Panc1 (cell line): Measurements from ENCODE around the gene DPH1. TPM values are rescaled to one million over a fixed set of nuclear protein-coding genes. Genes with fewer than 3 reads are reported as not detected.
A peak's percentile ranks its signal among the peaks of the same experiment; 100 is the strongest.

Experiments
- ATAC-seq: fragments of 200-7000 bp; cut with Tn5 transposase; 2 replicates; pipeline ENCODE4 v1.9.1; 2020; ENCODE audit warnings: mild to moderate bottlenecking, moderate library complexity
- Bru-seq: library from RNA; stranded (reverse); fragments of 400-500 nt; gene quantifications from one replicate; lab custom pipeline; 2021; lab: Mats Ljungman, UMichigan
- BruChase-seq, 2 experiments: library from RNA; stranded (reverse); fragments of 400-500 nt; gene quantifications; one replicate each; lab custom pipeline; 2021; lab: Mats Ljungman, UMichigan
- BruUV-seq: library from RNA; stranded (reverse); fragments of 400-500 nt; replicated peaks from 2 replicates; lab custom pipeline; 2021; lab: Mats Ljungman, UMichigan
- CTCF ChIA-PET: fragments of 300-600 bp; sonication (Branson Sonifier 250); formaldehyde crosslinking; loops from one replicate; lab custom pipeline; 2022; ENCODE audit warnings: antibody characterized with exemption; lab: Charles Lee
- POLR2A ChIA-PET: fragments of 300-600 bp; sonication (Branson Sonifier 250); formaldehyde crosslinking; loops from one replicate; lab custom pipeline; 2022; ENCODE audit warnings: antibody characterized with exemption; lab: Charles Lee
- DNase-seq: peaks from one replicate; pipeline ENCODE4 v3.0.0-alpha.2; 2010; ENCODE audit warnings: low read depth, low spot score
- H3K27ac ChIP-seq: 2 replicates; pipeline ENCODE4 v1.5.1; 2011; ENCODE audit warnings: mild to moderate bottlenecking, low read length, inconsistent platforms
- H3K27me3 ChIP-seq: fragments of 200-500 bp; sonication (Bioruptor generic); 2 replicates; pipeline ENCODE4 v1.6.0; 2014; ENCODE audit warnings: low read length, inconsistent platforms; ENCODE audit not compliant: control insufficient read depth, insufficient read depth
- H3K36me3 ChIP-seq: fragments of 200-500 bp; sonication (Bioruptor generic); 2 replicates; pipeline ENCODE4 v1.5.1; 2014; ENCODE audit warnings: inconsistent platforms, mild to moderate bottlenecking, low read length, moderate library complexity; ENCODE audit not compliant: control insufficient read depth, insufficient read depth
- H3K4me1 ChIP-seq: 2 replicates; pipeline ENCODE4 v1.5.1; 2011; ENCODE audit warnings: inconsistent platforms, mild to moderate bottlenecking, low read length, moderate library complexity; ENCODE audit not compliant: control insufficient read depth, insufficient read depth
- H3K4me3 ChIP-seq, 2 experiments: 2 replicates each; pipeline ENCODE4 v1.5.1; 2011 to 2012; ENCODE audit warnings: low read depth in 2 of 2, low read length in 2 of 2, mild to moderate bottlenecking in 2 of 2, inconsistent platforms in 1 of 2, moderate library complexity in 1 of 2
- H3K9me3 ChIP-seq: fragments of 200-500 bp; sonication (Bioruptor generic); 2 replicates; pipeline ENCODE4 v1.5.1; 2014; ENCODE audit warnings: low read depth, mild to moderate bottlenecking, inconsistent platforms, low read length, moderate library complexity; ENCODE audit not compliant: control insufficient read depth, insufficient read depth
- POLR2AphosphoS5 ChIP-seq: IDR thresholded peaks from 2 replicates; pipeline ENCODE4 v1.6.1; 2012; ENCODE audit warnings: mild to moderate bottlenecking, low read depth, low read length, moderate library complexity
- SIN3A ChIP-seq: IDR thresholded peaks from 2 replicates; pipeline ENCODE4 v1.6.1; 2012; ENCODE audit warnings: low read depth, mild to moderate bottlenecking, low read length, moderate library complexity, borderline replicate concordance; ENCODE audit not compliant: insufficient read depth
- TCF7L2 ChIP-seq: IDR thresholded peaks from 2 replicates; pipeline ENCODE4 v1.6.1; 2011; ENCODE audit warnings: mild to moderate bottlenecking, low read depth, low read length, inconsistent platforms
- in situ Hi-C: cut with HindIII; loops from 2 replicates; pipeline ENCODE4 v1.10.0; 2016; ENCODE audit warnings: low sequenced_read_pairs, low pct_unique_long_range_greater_than_20kb
- intact Hi-C: fragments of 100-400 bp; cut with micrococcal nuclease; formaldehyde crosslinking; loops from one replicate; pipeline ENCODE4 v1.10.0; 2022; ENCODE audit not compliant: unreplicated experiment
- long read RNA-seq: library from polyadenylated mRNA; unstranded; transcript quantifications from one replicate; pipeline ENCODE4 v2.0.0, GENCODE V29; 2021; ENCODE audit not compliant: unreplicated experiment
- polyA plus RNA-seq: library from polyadenylated mRNA; unstranded; fragments of >200 nt; gene quantifications from one replicate; pipeline ENCODE4 v1.2.1, GENCODE V29; 2012; ENCODE audit warnings: missing spikeins; ENCODE audit not compliant: insufficient read length
- total RNA-seq: library from RNA; stranded (reverse); gene quantifications from one replicate; pipeline ENCODE4 v1.2.1, GENCODE V29; 2021; ENCODE audit not compliant: unreplicated experiment
- TF ChIP-seq, protein P1 (sequence below), 2 experiments: IDR thresholded peaks; 2 replicates each; pipeline ENCODE4 v1.6.1; 2011 to 2012; ENCODE audit warnings: low read depth in 2 of 2, control low read depth in 1 of 2, low read length in 1 of 2, mild to moderate bottlenecking in 1 of 2, moderate library complexity in 1 of 2; ENCODE audit not compliant: insufficient read depth in 1 of 2
- TF ChIP-seq, protein P2 (sequence below): fragments of 450-650 bp; IDR thresholded peaks from 2 replicates; pipeline ENCODE4 v1.5.1; 2017; ENCODE audit warnings: mild to moderate bottlenecking

The DPH1 gene
- 24.3 TPM for total RNA-seq
- 43.5 TPM for polyA plus RNA-seq
- Bru-seq, nascent RNA, result percentile 51 among the genes with signal in this experiment
- BruChase-seq, experiment 1, labeled RNA remaining after a 2-hour chase, result percentile 56 among the genes with signal in this experiment
- percentile 60 among the genes with signal in this experiment for BruChase-seq, experiment 2, labeled RNA remaining after a 6-hour chase
- long read RNA-seq, transcript DPH1-201 (13 exons, 2,221 nt), result major isoform, 8 of 22 reads
- long read RNA-seq, partial matches to known transcripts, result 8 of 22 reads
- long read RNA-seq, other reads (novel, unspliced or antisense), result 2 of 22 reads

DNA sequence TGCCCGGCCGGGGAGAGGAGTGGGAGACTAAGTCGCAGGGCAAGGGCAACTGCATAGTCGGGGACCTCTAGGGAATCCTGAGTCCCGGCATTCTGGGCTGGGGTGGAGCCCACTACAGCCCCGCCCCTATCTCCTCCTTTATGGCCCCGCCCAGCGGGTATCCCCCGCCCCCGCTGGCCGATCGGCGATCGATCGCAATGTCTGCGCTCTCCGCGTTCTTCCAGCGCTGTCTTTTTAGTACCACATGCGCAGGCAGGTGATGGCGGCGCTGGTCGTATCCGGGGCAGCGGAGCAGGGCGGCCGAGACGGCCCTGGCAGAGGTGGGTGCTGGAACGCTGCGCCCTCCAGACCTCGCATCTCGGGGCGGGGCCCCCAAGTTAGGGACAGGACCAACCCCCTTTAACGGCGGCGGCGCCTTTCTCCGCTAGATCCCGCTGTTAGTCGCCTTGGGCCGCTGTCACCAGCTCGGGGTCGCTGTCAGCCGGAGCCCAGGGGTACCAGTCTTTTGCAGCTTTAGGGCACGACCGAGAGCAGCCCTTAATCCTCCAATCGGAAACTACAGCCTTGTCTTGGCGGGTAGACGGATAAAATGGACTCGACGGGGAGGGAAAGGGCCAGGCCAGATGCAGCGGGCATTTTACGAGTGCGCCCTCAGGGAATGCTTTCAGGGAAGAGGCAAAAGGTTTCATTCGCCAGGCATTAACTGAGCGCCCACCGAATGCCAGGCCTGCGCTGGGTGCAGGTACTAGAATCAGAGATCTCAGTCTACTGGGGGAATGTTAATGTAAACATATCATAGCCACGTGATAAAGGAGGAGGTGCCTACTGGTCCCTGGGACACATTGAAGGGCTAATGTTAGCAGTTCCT, at the start of gene DPH1:
DPH1 (plus strand) TSS at position 243 of the 868 bp plus-strand sequence; CDS start at position 260, 17 bp downstream.
- DNase-seq, result no peak
- in situ Hi-C loops (no loop called here), intact Hi-C loops (loop anchor here (2.0 kb wide), 1 partner anchor 121 kb away; no protein-coding TSS in a partner anchor)
- H3K27me3 ChIP-seq, result no peaks in the 10 kb centered on the region
- H3K4me3 ChIP-seq, result peak within 1 kb of the TSS; percentile 89 to 97
- H3K9me3 ChIP-seq, result no peaks in the 10 kb centered on the region
- peak; percentile 87 for ATAC-seq
- peak within 1 kb of the TSS; percentile 75 for H3K27ac ChIP-seq
- ChIA-PET CTCF (interaction anchor here (0.7 kb wide), 1 partner anchor 202 kb away, joined by 12 read pairs; no protein-coding TSS in a partner anchor), POLR2A (no interaction called here)
- H3K4me1 ChIP-seq, result peaks cover 3% of the 10 kb centered on the region; the same call in 1 of the 2 replicates
- no peaks in the 10 kb centered on the region; the same call in 1 of the 2 replicates for H3K36me3 ChIP-seq
- BruUV-seq, result no TSS peak
- TF ChIP-seq SIN3A (peak; percentile 97), TCF7L2 (no peak), POLR2AphosphoS5 (peak; percentile 39; the same call in 1 of the 2 replicates)
- TF ChIP-seq, protein P1, sequence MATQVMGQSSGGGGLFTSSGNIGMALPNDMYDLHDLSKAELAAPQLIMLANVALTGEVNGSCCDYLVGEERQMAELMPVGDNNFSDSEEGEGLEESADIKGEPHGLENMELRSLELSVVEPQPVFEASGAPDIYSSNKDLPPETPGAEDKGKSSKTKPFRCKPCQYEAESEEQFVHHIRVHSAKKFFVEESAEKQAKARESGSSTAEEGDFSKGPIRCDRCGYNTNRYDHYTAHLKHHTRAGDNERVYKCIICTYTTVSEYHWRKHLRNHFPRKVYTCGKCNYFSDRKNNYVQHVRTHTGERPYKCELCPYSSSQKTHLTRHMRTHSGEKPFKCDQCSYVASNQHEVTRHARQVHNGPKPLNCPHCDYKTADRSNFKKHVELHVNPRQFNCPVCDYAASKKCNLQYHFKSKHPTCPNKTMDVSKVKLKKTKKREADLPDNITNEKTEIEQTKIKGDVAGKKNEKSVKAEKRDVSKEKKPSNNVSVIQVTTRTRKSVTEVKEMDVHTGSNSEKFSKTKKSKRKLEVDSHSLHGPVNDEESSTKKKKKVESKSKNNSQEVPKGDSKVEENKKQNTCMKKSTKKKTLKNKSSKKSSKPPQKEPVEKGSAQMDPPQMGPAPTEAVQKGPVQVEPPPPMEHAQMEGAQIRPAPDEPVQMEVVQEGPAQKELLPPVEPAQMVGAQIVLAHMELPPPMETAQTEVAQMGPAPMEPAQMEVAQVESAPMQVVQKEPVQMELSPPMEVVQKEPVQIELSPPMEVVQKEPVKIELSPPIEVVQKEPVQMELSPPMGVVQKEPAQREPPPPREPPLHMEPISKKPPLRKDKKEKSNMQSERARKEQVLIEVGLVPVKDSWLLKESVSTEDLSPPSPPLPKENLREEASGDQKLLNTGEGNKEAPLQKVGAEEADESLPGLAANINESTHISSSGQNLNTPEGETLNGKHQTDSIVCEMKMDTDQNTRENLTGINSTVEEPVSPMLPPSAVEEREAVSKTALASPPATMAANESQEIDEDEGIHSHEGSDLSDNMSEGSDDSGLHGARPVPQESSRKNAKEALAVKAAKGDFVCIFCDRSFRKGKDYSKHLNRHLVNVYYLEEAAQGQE (IDR thresholded peaks at IDR 0.05; ENCODE audit: insufficient read depth in 1 of 2, low read depth in 2 of 2, low read length in 1 of 2), result peak in 1 of 2 experiments; percentile 58; a peak in 1 of 4 replicates
- TF ChIP-seq, protein P2, sequence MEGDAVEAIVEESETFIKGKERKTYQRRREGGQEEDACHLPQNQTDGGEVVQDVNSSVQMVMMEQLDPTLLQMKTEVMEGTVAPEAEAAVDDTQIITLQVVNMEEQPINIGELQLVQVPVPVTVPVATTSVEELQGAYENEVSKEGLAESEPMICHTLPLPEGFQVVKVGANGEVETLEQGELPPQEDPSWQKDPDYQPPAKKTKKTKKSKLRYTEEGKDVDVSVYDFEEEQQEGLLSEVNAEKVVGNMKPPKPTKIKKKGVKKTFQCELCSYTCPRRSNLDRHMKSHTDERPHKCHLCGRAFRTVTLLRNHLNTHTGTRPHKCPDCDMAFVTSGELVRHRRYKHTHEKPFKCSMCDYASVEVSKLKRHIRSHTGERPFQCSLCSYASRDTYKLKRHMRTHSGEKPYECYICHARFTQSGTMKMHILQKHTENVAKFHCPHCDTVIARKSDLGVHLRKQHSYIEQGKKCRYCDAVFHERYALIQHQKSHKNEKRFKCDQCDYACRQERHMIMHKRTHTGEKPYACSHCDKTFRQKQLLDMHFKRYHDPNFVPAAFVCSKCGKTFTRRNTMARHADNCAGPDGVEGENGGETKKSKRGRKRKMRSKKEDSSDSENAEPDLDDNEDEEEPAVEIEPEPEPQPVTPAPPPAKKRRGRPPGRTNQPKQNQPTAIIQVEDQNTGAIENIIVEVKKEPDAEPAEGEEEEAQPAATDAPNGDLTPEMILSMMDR, result no peak

DNA sequence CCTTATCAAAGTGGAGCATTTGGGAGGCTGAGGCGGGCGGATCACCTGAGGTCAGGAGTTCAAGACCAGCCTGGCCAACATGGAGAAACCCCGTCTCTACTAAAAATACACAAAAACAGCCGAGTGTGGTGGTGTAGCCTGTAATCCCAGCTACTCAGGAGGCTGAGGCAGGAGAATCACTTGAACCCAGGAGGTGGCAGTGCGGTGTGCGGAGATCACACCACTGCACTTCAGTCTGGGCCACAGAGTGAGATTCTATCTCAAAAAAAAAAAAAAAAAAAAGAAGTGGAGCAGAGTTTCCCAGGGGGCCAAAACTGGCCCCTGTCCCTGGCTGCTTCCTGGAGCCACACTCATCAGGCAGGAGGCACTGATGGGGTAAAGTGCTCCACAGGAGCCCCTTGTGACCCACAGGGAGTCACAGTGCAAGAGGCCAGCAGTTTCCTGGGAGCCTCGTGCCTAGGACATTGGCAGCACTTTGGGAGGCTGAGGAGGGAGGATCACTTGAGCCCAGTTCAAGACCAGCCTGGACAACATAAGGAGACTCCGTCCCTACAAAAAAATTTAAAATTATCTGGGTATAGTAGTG, 49.2 kb upstream of the DPH1 start:
- no peaks in the 10 kb centered on the region for H3K4me1 ChIP-seq
- in situ Hi-C loops, result no loop called here
- H3K4me3 ChIP-seq, result no peak overlapping the region
- intact Hi-C loops, result no loop called here
- H3K9me3 ChIP-seq, result no peaks in the 10 kb centered on the region
- no peaks in the 10 kb centered on the region for H3K36me3 ChIP-seq
- CTCF ChIA-PET, result no interaction called here
- POLR2A ChIA-PET, result no interaction called here
- TF ChIP-seq POLR2AphosphoS5 (no peak), TCF7L2 (no peak), SIN3A (no peak)
- TF ChIP-seq, protein P1 (IDR thresholded peaks at IDR 0.05; ENCODE audit: insufficient read depth in 1 of 2, low read depth in 2 of 2, low read length in 1 of 2), result no peak
- TF ChIP-seq, protein P2, result no peak
- H3K27ac ChIP-seq, result no peak overlapping the region
- DNase-seq (no peak), ATAC-seq (no peak)
- no peaks in the 10 kb centered on the region for H3K27me3 ChIP-seq
- no TSS peak for BruUV-seq
